IPS-15b (cell line): ENCODE data around the gene KCTD13.
"Not testable (repeated sequence)": the region's sequence is repeated elsewhere in the genome, so short reads cannot be mapped to it uniquely, and the experiment has no call there.

Experiments used
- H3K27me3 ChIP-seq: one replicate; pipeline ENCODE4 v1.6.1; 2013; ENCODE audit warnings: low read length; ENCODE audit not compliant: control insufficient read depth, insufficient read depth
- H3K36me3 ChIP-seq: one replicate; pipeline ENCODE4 v1.6.1; 2013; ENCODE audit warnings: low read length; ENCODE audit not compliant: control insufficient read depth, insufficient read depth
- H3K4me1 ChIP-seq: one replicate; pipeline ENCODE4 v1.6.1; 2013; ENCODE audit warnings: mild to moderate bottlenecking, low read length; ENCODE audit not compliant: control insufficient read depth, insufficient read depth
- H3K4me3 ChIP-seq: one replicate; pipeline ENCODE4 v1.5.1; 2013; ENCODE audit warnings: low read depth, low read length
- H3K9ac ChIP-seq: one replicate; pipeline ENCODE4 v1.6.1; 2013; ENCODE audit warnings: low read depth, mild to moderate bottlenecking, low read length
- H3K9me3 ChIP-seq: one replicate; pipeline ENCODE4 v1.6.1; 2013; ENCODE audit warnings: mild to moderate bottlenecking, low read length; ENCODE audit not compliant: control insufficient read depth, insufficient read depth

The KCTD13 gene

DNA sequence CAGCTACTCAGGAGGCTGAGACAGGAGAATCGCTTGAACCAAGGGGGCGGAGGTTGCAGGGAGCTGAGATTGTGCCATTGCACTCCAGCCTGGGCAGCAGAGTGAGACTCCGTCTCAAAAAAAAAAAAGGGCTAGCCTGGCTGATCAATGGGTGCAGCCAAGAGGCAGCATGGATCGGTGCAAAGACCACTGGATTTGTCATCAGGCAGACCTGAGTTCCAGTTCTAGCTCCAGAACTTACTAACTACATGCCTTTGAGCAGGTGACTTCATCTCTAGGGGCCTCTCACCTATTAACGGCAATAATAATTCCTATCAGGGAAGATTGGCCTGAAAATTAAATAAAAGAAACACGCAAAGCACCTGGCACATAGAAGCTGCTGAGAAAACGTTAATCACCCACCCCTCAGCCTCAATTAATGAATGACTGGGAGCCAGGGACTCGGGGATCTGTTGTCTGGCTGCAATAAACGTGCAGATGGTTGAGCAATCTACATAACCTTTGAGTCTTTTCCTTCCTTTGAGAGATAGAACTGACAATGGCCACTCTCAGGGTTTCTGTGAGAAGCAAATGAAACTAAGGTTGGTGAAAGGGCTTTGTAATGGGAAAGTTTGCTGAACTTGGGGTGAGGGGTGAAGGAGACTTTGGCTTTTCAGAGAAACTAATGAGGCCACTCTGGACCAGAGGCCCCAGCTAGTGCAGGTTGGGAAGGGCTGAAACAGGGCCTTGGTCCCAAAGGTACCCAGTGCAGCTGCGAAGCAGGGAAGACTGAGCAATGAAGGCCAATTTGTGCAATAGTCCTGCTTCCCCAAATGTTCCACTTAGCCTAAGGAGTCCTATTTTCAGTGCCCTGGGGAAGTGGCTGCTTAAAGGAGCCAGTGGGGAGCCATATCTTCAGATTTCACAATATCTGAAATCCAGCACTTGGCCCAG lies 34.2 kb downstream of the KCTD13 start:
- Histone ChIP-seq H3K9me3 (no peaks in the 10 kb centered on the region), H3K4me1 (no peaks in the 10 kb centered on the region), H3K27me3 (no peaks in the 10 kb centered on the region), H3K4me3 (no peak overlapping the region), H3K36me3 (peaks cover 11% of the 10 kb centered on the region), H3K9ac (no peak overlapping the region)

DNA sequence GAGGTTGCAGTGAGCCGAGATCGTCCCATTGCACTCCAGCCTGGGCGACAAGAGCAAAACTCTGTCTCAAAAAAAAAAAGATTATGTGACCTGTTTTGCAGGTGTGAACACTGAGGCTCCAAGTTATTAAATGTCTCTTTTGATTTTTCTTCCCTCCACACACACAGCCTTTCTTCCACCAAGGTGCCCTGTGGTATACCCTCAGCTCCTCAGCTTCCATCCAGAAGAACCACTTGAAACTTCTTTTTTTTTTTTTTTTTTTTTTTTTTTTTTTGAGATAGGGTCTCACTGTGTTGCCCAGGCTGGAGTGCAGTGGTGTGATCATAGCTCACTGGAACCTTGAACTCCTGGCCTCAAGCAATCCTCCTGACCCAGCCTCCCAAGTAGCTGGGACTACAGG lies 36.7 kb downstream of the KCTD13 start:
- not testable (repeated sequence) for H3K4me3 ChIP-seq, H3K4me1 ChIP-seq, H3K36me3 ChIP-seq, H3K9ac ChIP-seq, H3K9me3 ChIP-seq, H3K27me3 ChIP-seq

DNA sequence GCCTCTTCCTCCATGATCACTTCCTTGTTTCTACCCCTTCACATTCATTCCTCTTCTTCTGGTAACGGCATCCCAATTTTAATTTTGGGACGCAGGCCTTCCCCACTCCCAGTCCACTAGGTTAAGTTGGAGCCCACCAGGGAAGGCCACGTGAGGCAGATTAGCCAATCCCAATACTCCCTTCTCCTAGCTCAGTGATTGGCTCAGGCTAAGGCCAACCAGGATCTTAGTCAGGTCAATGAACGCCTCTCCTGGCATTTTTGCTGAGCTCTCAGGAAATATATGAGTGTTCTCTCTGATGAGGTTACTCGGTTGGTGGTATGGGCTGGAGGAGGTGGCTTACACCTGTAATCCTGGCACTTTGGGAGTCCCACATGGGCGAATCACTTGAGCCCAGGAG lies 42.0 kb downstream of the KCTD13 start:
- Histone ChIP-seq H3K36me3 (peaks cover 6% of the 10 kb centered on the region), H3K4me3 (no peak overlapping the region), H3K9ac (no peak overlapping the region), H3K9me3 (no peaks in the 10 kb centered on the region), H3K4me1 (no peaks in the 10 kb centered on the region), H3K27me3 (no peaks in the 10 kb centered on the region)

DNA sequence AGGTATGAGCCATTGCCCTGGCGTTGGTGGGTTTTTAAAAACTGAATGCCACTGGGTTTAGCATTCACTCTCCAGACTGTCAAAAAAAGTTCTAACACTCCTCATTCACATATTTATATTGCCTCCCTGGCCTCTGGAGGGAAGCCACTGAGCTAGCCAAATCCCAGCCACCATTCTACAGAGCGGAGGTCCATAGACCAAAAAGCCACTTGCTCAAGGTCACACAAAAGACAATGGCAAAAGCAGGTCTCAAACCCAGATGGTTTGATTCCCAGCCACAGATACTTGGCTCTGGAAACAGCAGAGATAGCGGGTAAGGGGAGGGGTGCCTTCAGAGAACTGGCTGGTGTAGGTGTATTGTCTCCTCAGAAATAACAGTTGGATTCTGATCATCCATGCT lies 45.0 kb downstream of the KCTD13 start:
- H3K36me3 ChIP-seq: peaks cover 6% of the 10 kb centered on the region
- H3K4me3 ChIP-seq: no peak overlapping the region
- H3K27me3 ChIP-seq: no peaks in the 10 kb centered on the region
- H3K9ac ChIP-seq: no peak overlapping the region
- peaks cover 5% of the 10 kb centered on the region for H3K4me1 ChIP-seq
- no peaks in the 10 kb centered on the region for H3K9me3 ChIP-seq

DNA sequence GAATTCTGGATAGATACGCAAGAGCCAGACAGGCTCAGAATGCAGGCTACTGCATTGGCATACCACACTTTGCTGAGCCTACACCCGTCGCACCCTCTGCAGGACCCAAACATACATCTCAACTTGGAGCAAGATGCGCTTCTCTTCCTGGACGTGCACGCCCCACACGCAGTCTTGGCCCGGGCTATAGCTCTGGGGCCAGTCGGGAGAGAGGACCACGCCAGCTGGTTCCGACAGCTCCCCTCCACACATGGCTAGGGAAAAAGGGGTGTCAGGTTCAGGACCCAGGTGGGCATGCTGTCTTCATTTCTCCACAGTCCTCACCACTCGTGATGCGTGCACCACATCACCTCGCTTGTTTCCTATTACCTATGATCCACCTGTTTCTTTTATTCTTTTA lies 47.9 kb downstream of the KCTD13 start:
- Histone ChIP-seq H3K9me3 (no peaks in the 10 kb centered on the region), H3K27me3 (no peaks in the 10 kb centered on the region), H3K4me3 (peak overlapping the region; percentile 3), H3K9ac (peak overlapping the region; percentile 4), H3K4me1 (peaks cover 5% of the 10 kb centered on the region), H3K36me3 (peaks cover 7% of the 10 kb centered on the region)

DNA sequence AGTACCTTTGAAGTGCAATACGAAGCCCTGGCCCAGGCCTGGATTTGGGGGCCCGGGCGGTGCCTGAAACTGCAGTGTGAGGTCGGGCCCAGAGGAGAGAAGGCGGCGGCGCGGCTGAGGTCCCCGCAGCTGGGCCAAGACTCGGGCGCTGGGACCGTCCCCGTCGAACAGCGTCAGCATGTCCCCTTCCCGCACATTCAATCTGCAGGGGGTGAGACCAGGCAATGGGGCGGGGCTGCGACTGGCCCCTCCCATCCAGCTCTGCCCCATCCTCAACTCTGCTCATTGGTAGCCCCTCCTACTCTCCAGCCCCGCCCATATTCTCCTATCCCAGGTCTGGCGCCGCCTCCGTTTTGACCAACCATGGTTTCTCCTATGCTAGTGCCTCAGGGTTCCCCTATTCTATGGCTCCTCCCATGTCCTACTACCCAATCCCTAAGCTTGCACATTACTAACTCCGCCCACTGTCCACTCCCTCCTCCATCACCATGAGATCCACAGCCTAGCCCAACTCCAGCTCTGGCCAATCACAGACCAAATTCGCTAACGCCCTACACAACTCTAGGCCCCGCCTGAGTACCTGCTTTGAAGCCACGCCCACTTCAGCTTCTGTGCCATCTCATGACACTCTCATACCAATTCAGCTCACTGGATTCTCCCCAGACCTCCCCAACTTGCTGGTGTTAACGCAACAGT lies 48.6 kb downstream of the KCTD13 start:
- Histone ChIP-seq H3K9me3 (no peaks in the 10 kb centered on the region), H3K9ac (no peak overlapping the region), H3K4me1 (peaks cover 5% of the 10 kb centered on the region), H3K4me3 (peak overlapping the region; percentile 73), H3K27me3 (no peaks in the 10 kb centered on the region), H3K36me3 (peaks cover 8% of the 10 kb centered on the region)

DNA sequence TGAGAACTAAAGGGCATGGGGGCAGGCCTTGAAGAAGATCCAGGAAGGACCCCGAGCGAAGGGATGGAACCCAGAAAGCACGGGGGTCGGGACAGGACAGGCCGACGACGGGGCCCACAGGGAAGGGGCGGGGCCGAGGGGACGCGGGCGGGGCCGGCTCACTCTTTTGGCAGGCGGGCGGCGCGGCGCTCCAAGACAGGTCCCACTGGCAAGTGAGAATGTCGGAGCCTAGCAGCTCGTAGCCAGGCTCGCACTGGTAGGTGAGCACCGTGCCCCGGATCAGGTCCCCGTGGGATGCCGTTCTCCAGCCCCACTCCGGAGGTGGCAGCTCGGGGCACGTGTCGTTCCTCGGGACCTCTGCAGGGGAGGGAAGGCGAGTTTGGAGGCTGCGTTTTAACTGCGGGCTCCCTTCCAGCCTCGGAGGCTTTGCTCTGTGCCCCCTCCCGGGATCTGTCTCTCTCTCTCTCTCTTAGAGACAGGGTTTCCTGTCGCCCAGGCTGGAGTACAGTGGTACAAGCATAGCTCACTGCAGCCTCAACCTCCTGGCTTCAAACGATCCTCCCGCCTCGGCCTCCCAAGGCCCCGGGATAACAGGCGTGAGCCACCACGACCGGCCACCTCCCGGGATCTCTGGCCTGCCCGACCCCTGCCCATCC lies 49.3 kb downstream of the KCTD13 start:
- peaks cover 5% of the 10 kb centered on the region for H3K4me1 ChIP-seq
- no peaks in the 10 kb centered on the region for H3K9me3 ChIP-seq
- peak overlapping the region; percentile 73 for H3K4me3 ChIP-seq
- H3K9ac ChIP-seq: no peak overlapping the region
- no peaks in the 10 kb centered on the region for H3K27me3 ChIP-seq
- H3K36me3 ChIP-seq: peaks cover 15% of the 10 kb centered on the region

DNA sequence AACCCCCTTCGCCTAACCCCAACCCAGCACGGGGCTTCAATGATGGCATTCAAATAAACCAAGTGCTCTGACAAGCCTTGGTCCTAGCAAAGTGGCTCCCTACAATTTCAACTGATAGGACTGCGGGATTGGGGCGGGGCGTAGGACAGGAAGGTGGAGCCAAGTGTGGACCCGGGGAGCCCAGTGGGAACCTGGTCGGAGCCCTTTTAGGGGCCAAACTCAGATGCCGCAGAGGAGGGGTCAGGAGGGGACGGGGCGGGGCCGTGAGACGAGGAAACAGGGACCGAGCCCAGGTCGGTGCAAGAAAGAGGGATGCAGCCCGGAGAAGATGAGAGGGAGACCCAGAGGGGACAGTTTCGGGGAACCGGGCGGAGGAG lies 49.8 kb downstream of the KCTD13 start:
- no peak overlapping the region for H3K9ac ChIP-seq
- H3K9me3 ChIP-seq: no peaks in the 10 kb centered on the region
- H3K27me3 ChIP-seq: no peaks in the 10 kb centered on the region
- peaks cover 5% of the 10 kb centered on the region for H3K4me1 ChIP-seq
- H3K4me3 ChIP-seq: peak overlapping the region; percentile 73
- H3K36me3 ChIP-seq: peaks cover 16% of the 10 kb centered on the region

DNA sequence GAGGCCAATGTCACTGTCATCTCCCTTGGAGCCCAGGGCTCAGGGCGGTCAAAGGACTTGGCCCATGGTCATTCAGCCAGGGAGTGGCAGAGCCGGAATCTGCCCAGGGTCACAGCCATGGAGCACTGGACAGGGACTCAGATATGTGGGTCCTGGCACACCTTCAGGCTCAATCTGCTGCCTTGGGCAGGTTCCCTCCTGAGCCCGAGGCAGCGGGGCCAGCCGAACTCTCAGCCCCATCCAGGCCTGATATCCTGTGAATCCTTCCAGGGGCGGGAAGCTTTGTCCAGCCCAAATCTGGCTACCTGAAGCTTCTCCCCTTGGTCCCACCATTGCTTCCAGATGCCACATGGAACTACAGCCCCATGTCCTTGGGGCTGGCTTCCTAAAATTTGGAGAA lies 50.8 kb downstream of the KCTD13 start:
- peaks cover 16% of the 10 kb centered on the region for H3K36me3 ChIP-seq
- H3K9me3 ChIP-seq: no peaks in the 10 kb centered on the region

DNA sequence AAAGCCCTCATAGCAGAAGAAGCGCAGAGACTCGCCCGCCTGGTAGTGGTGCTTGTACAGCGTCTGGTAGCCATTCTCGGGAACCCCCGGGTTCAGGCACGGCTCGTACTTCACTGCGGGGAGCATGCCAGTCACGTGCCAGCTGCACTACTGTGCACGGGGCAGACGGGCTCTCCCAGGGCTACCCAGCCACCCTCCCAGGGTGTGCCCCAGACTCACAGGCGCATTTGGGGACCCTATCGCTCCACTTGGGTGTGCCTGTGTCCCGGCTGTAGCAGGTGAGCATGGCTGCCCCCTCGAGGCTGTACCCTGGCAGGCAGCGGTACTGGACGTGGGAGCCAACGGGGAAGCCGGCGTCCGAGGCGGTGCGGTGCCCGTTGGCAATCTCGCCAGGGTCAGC lies 52.7 kb downstream of the KCTD13 start:
- H3K4me1 ChIP-seq: peaks cover 5% of the 10 kb centered on the region
- H3K27me3 ChIP-seq: no peaks in the 10 kb centered on the region
- H3K9me3 ChIP-seq: no peaks in the 10 kb centered on the region
- H3K36me3 ChIP-seq: peaks cover 12% of the 10 kb centered on the region
- no peak overlapping the region for H3K4me3 ChIP-seq
- no peak overlapping the region for H3K9ac ChIP-seq

More for the DNA sequence above, 50.8 kb downstream of the KCTD13 start:
- H3K9ac ChIP-seq: no peak overlapping the region
- H3K27me3 ChIP-seq: no peaks in the 10 kb centered on the region
- peaks cover 5% of the 10 kb centered on the region for H3K4me1 ChIP-seq
- no peak overlapping the region for H3K4me3 ChIP-seq

DNA sequence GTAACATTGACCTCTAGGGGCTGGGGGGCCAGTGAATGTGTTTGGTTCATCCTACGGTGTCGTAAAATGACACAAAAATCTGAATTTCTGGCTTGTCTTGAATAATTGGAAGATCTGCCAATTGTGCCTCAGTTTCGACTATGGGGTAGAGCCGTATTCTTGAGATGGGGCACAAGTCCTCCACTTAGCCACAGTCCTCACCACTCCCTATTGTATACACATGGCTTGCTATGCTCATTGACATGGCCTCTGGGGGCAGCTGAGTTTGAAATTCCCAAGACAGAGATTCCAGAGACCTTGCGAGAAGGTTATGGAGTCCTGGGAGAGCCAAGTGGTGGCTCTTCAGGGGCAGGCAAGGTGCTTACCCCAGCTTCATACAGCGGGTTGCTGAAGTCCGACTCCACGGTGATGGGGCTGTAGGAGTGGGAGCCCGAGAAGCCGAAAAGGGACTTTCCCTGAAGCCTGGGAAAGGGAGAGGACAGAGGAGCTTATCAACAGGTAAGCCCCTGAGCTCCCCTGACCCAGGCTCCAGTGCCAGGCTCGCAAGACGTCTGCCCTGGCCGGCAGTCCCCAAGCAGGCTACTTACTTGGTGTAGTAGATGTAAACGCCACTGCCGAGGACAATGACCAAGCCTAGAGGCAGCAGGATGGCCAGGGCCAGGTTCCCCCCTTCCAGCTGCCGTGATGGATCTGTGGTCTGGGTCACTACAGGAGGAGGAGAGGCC lies 54.0 kb downstream of the KCTD13 start:
- Histone ChIP-seq H3K36me3 (peaks cover 12% of the 10 kb centered on the region), H3K4me3 (no peak overlapping the region), H3K9ac (no peak overlapping the region), H3K27me3 (no peaks in the 10 kb centered on the region), H3K4me1 (no peaks in the 10 kb centered on the region), H3K9me3 (no peaks in the 10 kb centered on the region)
